C4-2B (cell line): Measurements from ENCODE around the gene C17orf58.
"Not testable (repeated sequence)": the region's sequence is repeated elsewhere in the genome, so short reads cannot be mapped to it uniquely, and the experiment has no call there.

Experiments used
- H3K27ac ChIP-seq: fragments of 450-650 bp; 2 replicates; pipeline ENCODE4 v1.5.1; 2017
- CTCF ChIP-seq: fragments of 450-650 bp; conservative IDR thresholded peaks from 2 replicates; pipeline ENCODE4 v1.5.1; 2017; ENCODE audit warnings: mild to moderate bottlenecking
- ZFX ChIP-seq: fragments of 450-650 bp; IDR thresholded peaks from 2 replicates; pipeline ENCODE4 v1.6.1; 2017

C17orf58 gene

GRCh38 chr17:68029512-68030215, 33.4 kb upstream of the C17orf58 start:
- TF ChIP-seq CTCF (no peak), ZFX (no peak)
- H3K27ac ChIP-seq = no peak overlapping the region; the same call in 1 of the 2 replicates

GRCh38 chr17:68022547-68022946, 26.3 kb upstream of the C17orf58 start:
- not testable (repeated sequence) for H3K27ac ChIP-seq

GRCh38 chr17:68021963-68022362, 25.7 kb upstream of the C17orf58 start:
- TF ChIP-seq CTCF = no peak
- no peak for TF ChIP-seq ZFX

GRCh38 chr17:68020791-68021190, 24.5 kb upstream of the C17orf58 start:
- peak overlapping the region; percentile 95 for H3K27ac ChIP-seq

More at GRCh38 chr17:68021963-68022362, 25.7 kb upstream of the C17orf58 start:
- H3K27ac ChIP-seq = no peak overlapping the region

GRCh38 chr17:68020409-68020756, 24.1 kb upstream of the C17orf58 start:
- H3K27ac ChIP-seq = peak overlapping the region; percentile 95
- TF ChIP-seq ZFX (0 out of 2 replicates have a peak, but pooled peaks have one; percentile 28), CTCF (no peak)

GRCh38 chr17:68019675-68020408, 23.6 kb upstream of the C17orf58 start:
- peak overlapping the region; percentile 95 for H3K27ac ChIP-seq
- TF ChIP-seq CTCF = peak; percentile 36
- TF ChIP-seq ZFX = peak; percentile 80

GRCh38 chr17:68019336-68019674, 23.0 kb upstream of the C17orf58 start:
- TF ChIP-seq CTCF (no peak), ZFX (no peak)
- no peak overlapping the region for H3K27ac ChIP-seq

- not testable (repeated sequence) for H3K27ac ChIP-seq
Measured at GRCh38 chr17:68018493-68018892, 22.2 kb upstream of the C17orf58 start.

GRCh38 chr17:68016838-68017237, 20.6 kb upstream of the C17orf58 start:
- TF ChIP-seq CTCF = no peak
- no peak for TF ChIP-seq ZFX
- H3K27ac ChIP-seq = no peak overlapping the region
